GM18858 (cell line): ENCODE measurements around the gene NUDT15.
A peak's percentile ranks its signal among the peaks of the same experiment; 100 is the strongest.
"Not testable (repeated sequence)": the region's sequence is repeated elsewhere in the genome, so short reads cannot be mapped to it uniquely, and the experiment has no call there.

Experiments used
- ATAC-seq: cut with Tn5 transposase; IDR thresholded peaks from one replicate; pipeline ENCODE4 v1.9.1; 2021; ENCODE audit not compliant: unreplicated experiment

Gene NUDT15

GRCh38 chr13:48037346-48038173 lies at the start of gene NUDT15:
Gene NUDT15, plus strand, starts transcription at chr13:48037726. Its CDS starts 21 bp downstream, at chr13:48037747.
- ATAC-seq = peak; percentile 83

GRCh38 chr13:47990427-47990826 lies 47.1 kb upstream of the NUDT15 start:
- ATAC-seq = no peak

GRCh38 chr13:47990920-47991466 lies 46.5 kb upstream of the NUDT15 start:
- ATAC-seq = no peak

- ATAC-seq = no peak
These were observed 45.7 kb upstream of the NUDT15 start for GRCh38 chr13:47991859-47992258.

GRCh38 chr13:47997384-47997783 lies 40.1 kb upstream of the NUDT15 start:
- ATAC-seq = no peak

GRCh38 chr13:47999973-48000372 lies 37.6 kb upstream of the NUDT15 start:
- no peak for ATAC-seq

- peak; percentile 18 for ATAC-seq
These were observed 36.9 kb upstream of the NUDT15 start for GRCh38 chr13:48000559-48001113.

GRCh38 chr13:48001114-48001881 lies 36.2 kb upstream of the NUDT15 start, which contains the start of gene SUCLA2:
Gene SUCLA2, minus strand, starts transcription at chr13:48001273. Its CDS starts 4 bp downstream, at chr13:48001269.
- peak; percentile 96 for ATAC-seq

- not testable (repeated sequence) for ATAC-seq
These were observed 35.5 kb upstream of the NUDT15 start for GRCh38 chr13:48001999-48002398.

GRCh38 chr13:48004201-48004600 lies 33.3 kb upstream of the NUDT15 start:
- no peak for ATAC-seq

- ATAC-seq = no peak
These were observed 31.1 kb upstream of the NUDT15 start for GRCh38 chr13:48006396-48006795.

GRCh38 chr13:48009284-48009683 lies 28.2 kb upstream of the NUDT15 start:
- ATAC-seq = no peak

- ATAC-seq = no peak
These were observed 26.8 kb upstream of the NUDT15 start for GRCh38 chr13:48010698-48011097.

- ATAC-seq = no peak
These were observed 24.9 kb upstream of the NUDT15 start for GRCh38 chr13:48012668-48013067.

GRCh38 chr13:48014359-48014758 lies 23.2 kb upstream of the NUDT15 start:
- no peak for ATAC-seq

- no peak for ATAC-seq
These were observed 18.9 kb upstream of the NUDT15 start for GRCh38 chr13:48018637-48019036.

- ATAC-seq = no peak
These were observed 17.7 kb upstream of the NUDT15 start for GRCh38 chr13:48019796-48020195.

GRCh38 chr13:48028066-48028465 lies 9.5 kb upstream of the NUDT15 start:
- ATAC-seq = no peak

- no peak for ATAC-seq
These were observed 7.7 kb upstream of the NUDT15 start for GRCh38 chr13:48029859-48030258.

GRCh38 chr13:48038761-48039160 lies 1.2 kb downstream of the NUDT15 start:
- ATAC-seq = no peak

GRCh38 chr13:48040049-48040448 lies 2.5 kb downstream of the NUDT15 start:
- ATAC-seq = no peak
